ENCODE results near the gene ENOX2. TPM values are rescaled to one million over a fixed set of nuclear protein-coding genes. Genes with fewer than 3 reads are reported as not detected.
"Not testable (repeated sequence)": the region's sequence is repeated elsewhere in the genome, so short reads cannot be mapped to it uniquely, and the experiment has no call there.

ENOX2 gene, protein sequence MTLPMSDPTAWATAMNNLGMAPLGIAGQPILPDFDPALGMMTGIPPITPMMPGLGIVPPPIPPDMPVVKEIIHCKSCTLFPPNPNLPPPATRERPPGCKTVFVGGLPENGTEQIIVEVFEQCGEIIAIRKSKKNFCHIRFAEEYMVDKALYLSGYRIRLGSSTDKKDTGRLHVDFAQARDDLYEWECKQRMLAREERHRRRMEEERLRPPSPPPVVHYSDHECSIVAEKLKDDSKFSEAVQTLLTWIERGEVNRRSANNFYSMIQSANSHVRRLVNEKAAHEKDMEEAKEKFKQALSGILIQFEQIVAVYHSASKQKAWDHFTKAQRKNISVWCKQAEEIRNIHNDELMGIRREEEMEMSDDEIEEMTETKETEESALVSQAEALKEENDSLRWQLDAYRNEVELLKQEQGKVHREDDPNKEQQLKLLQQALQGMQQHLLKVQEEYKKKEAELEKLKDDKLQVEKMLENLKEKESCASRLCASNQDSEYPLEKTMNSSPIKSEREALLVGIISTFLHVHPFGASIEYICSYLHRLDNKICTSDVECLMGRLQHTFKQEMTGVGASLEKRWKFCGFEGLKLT
- 10 to 100 TPM; 14.7 to 15.2 TPM for total RNA-seq

GRCh38 chrX:130902783-130903613 is at the start of gene ENOX2:
ENOX2 (minus strand) TSS chrX:130903209; CDS start chrX:130703216, 199,993 bp downstream.
- CTCF ChIA-PET = no interaction called here
- POLR2A ChIA-PET = no interaction called here

DNA sequence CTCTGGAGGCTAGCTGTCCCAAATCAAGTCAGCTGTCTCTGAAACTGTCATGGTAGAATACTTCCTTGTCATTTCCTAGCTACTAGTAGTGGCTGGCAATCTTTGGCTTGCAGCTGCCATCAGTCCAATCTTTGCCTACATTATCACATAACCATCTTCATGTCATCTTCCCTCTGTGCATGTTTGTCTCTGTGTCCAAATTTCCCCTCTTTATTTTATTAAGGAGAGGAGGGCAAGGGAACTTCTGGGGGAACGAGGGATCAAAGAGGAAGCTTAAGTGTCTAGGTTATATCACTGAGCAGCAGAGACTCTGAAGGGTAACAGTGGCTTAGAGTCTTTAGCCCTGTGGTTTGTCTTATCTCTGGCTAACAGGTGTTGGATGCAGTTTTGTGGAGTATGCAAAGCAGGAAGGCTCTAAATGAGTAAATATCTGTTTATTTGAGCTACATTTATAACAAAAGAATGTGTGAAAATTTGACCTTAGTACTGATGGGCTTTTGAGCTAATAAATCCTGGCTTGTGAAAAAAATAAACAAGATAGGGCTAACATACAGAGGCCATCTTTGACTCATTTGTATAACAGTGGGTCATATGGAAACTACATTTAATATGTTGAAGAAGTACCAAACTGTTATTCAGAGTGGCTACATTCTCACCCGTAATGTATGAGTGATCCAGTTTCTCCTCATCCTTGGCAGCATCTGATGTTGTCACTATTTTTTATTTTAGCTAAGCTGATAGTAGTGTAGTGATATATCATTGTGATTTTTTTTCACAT is 49.4 kb upstream of the ENOX2 start:
- CTCF ChIA-PET = no interaction called here
- POLR2A ChIA-PET = no interaction called here

- CTCF ChIA-PET = no interaction called here
- POLR2A ChIA-PET = no interaction called here
Measured at GRCh38 chrX:130944230-130944629, 41.2 kb upstream of the ENOX2 start.

- ChIA-PET CTCF (no interaction called here), POLR2A (no interaction called here)
Measured at GRCh38 chrX:130937101-130937500, 34.1 kb upstream of the ENOX2 start.

- POLR2A ChIA-PET = no interaction called here
- CTCF ChIA-PET = no interaction called here
Measured at GRCh38 chrX:130933358-130933757, 30.3 kb upstream of the ENOX2 start.

DNA sequence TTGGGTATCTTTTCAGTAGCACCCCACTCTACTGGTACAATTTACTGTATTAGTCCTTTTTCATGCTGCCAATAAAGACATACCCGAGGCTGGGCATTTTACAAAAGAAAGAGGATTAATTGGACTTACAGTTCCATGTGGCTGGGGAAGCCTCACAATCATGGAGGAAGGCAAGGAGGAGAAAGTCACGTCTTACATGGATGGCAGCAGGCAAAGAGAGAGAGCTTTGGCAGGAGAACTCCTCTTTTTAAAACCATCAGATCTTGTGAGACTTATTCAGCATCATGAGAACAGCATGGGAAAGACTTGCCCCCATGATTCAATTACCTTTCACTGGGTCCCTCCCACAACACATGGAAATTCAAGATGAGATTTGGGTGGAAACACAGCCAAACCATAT is 17.4 kb upstream of the ENOX2 start:
- CTCF ChIA-PET, POLR2A ChIA-PET: not testable (repeated sequence)

GRCh38 chrX:130919676-130920075 is 16.7 kb upstream of the ENOX2 start:
- CTCF ChIA-PET = not testable (repeated sequence)

DNA sequence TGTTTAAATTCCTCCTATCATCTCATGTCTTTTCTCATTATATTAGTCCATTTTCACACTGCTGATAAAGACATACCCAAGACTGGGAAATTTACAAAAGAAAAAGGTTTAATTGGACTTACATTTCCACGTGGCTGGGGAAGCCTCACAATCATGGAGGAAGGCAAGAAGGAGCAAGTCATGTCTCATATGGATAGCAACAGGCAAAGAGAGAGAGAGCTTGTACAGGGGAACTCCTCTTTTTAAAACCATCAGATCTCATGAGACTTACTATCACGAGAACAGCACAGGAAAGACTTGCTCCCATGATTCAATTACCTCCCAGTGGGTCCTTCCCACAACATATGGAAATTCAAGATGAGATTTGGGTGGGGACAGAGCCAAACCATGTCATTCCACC is 15.5 kb upstream of the ENOX2 start:
- POLR2A ChIA-PET = not testable (repeated sequence)
- CTCF ChIA-PET = interaction anchor here (1.6 kb wide), 1 partner anchor 377 kb away, joined by 3 read pairs; no protein-coding TSS in a partner anchor

More at GRCh38 chrX:130919676-130920075, 16.7 kb upstream of the ENOX2 start:
- POLR2A ChIA-PET = not testable (repeated sequence)

GRCh38 chrX:130916636-130917422 is 13.8 kb upstream of the ENOX2 start:
- ChIA-PET POLR2A (no interaction called here), CTCF (interaction anchor here (0.7 to 1.7 kb wide), 6 partner anchors 9 to 454 kb away, joined by 3 to 4 read pairs (median 3); no protein-coding TSS in a partner anchor)

- ChIA-PET POLR2A (no interaction called here), CTCF (no interaction called here)
Measured at GRCh38 chrX:130915302-130915701, 12.3 kb upstream of the ENOX2 start.

DNA sequence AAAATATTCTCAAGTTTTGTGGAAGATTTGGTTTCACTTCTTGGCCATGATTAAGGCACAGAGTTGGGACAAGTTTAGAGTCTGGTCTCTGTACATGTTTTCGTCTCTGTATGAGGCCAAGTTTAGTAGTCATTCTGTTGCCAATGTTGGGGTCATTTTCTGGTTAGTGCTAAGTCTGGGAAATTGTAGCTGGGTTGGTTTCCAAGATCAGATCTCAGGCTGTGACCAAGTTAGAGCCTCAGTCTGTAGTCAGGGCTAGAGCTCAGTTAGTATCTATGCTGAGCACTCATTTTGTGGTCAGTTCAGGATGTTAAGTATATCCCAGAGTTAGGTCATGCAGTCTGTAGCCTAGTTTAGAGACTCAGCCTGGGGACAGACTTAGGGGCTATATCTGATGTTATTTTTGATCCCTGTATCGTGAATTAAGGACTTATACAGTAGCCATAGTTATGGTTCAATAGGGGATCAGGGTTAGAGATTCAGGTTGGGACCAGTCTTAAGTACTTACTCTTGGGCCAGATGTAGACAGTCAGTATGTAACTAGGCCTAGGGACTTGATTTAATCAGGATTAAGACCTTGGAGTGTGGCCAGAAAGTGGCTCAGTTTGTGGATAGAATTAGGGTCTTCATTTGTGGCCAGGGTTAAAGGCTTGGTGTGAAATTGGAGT is 6.6 kb upstream of the ENOX2 start:
- ChIA-PET POLR2A (no interaction called here), CTCF (no interaction called here)

DNA sequence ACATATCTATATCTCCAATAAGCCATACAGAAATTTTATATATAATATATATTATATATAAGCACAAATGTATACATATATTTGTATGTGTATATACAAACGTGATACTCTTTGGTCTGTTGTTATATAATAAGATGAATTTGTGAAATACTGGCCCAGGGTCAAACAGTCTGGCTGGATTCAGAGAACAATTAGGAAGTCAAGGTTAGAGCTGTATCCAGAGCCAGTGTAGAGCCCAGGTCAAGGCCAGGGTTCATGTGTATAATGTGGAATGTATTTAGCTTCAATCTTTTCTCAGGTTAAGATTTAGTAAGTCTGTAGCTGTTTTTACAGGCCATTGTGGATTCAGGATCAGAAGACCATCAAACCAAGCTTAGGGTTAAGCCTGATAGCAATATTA is 3.8 kb upstream of the ENOX2 start:
- CTCF ChIA-PET = no interaction called here

GRCh38 chrX:130902446-130902782 is 595 bp downstream of the ENOX2 start:
- ChIA-PET CTCF (no interaction called here), POLR2A (no interaction called here)

More for the DNA sequence above, 3.8 kb upstream of the ENOX2 start:
- POLR2A ChIA-PET = no interaction called here

DNA sequence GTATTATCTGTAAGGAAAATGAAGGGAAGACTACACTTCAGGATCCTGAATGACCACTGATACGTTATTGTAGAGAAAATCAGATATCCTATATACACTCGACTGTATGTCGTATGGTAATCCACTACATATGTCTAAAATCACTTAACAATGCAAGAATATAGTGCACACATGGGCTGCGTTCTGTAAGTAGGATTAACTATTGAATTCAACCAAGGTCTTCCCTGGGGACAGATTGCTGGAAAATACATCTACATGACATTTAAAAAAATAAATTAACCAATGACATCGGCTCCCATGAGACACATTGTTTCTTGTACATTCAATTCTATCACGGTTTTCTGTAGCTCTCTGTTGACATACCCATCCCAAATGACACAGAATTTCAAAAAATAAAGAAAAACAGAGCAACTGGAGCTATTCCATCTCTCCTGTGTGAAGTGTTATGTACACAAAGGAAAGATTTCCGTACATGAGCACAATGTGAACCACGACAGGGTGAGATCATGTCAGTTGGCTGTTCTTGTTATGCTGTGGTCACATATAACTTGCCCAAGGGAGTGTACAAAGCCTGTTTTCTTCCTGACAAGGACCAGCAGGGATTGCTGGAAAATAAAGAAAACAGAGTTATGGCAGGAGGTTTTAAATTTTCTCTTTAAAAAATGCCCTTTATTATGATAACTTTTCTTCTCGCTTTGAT is 6.1 kb downstream of the ENOX2 start:
- POLR2A ChIA-PET = no interaction called here
- CTCF ChIA-PET = no interaction called here

DNA sequence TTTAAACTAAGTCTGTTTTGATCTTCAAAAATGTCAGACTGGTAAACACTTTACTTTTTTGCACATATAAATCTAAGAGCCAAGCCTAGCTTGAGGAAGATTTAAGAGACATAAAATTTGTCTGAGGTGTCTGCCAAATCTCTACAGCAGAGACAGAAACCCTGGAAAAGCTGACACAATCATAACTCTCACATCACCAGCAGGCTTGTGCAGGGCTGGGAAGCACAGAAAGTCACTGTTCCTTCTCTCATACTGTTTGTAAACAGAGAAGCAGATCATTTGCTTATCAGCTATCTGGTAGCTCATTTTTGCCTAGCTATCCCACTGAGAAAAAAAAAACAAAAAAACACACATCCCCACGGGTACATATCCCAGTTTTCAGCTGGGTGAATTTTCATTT is 7.0 kb downstream of the ENOX2 start:
- CTCF ChIA-PET = interaction anchor here (1.3 kb wide), 1 partner anchor 12 kb away, joined by 3 read pairs; no protein-coding TSS in a partner anchor
- POLR2A ChIA-PET = no interaction called here

DNA sequence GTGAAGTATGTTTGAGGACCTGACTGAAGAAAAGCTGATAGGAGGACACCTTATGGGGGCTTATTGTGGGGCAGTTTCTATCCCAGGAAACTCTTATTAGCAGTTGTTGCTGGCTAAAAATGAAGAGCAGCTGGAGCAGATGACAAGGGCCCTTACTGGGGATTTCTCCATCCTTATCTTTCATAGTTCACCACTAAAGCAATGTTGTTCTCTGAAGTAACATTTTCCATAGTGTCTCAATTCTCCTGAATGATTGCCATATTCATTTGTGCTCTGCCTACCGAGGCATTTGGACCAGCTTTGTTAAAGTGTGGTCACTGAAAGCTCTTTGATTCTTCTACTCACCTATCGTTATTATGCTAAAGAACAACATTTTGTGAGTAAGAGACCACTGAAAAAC is 7.7 kb downstream of the ENOX2 start:
- ChIA-PET CTCF (interaction anchor here (1.3 kb wide), 1 partner anchor 12 kb away, joined by 3 read pairs; no protein-coding TSS in a partner anchor), POLR2A (no interaction called here)

DNA sequence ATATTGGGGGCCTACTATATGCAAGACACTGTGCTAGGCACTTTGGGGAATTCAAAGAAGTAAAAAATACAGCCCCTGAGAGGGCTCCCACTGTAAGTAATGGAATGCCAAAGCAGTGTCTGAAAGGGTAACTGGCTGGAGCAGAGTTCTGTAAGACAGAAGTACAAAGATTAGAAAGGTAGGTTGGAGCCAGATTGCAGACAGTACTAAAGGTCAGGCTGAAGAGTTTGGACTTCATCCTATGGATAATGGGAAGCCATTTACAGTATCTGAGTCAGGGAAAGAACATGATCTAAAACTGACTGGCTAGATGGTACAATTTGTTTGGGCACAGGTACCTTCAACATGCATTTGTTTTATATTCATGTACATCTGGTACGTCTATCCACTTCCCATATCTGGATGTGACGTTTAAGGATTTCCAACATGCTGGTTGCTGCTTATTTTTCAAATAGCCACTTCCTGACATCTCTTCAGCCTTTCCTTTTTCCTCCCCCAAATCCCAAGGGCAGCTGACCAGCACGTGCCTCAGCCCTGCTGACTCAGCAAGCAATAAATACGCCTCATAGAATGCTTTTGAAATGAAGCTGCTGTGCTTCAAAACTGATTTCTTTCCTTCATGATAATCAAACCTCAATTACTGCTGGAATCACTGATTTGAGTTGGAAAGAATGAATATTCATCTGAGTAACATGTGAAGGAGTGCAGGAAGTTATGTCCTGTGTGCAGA is 9.5 kb downstream of the ENOX2 start:
- ChIA-PET POLR2A (no interaction called here), CTCF (interaction anchor here (1.0 kb wide), 1 partner anchor 123 kb away, joined by 3 read pairs; no protein-coding TSS in a partner anchor)

Data from activated CD8-positive, alpha-beta memory T cell treated with anti-CD3 and anti-CD28 coated beads for 36 hours (primary cell).